Measurements from ENCODE around the gene IL1RAPL2. TPM values are rescaled to one million over a fixed set of nuclear protein-coding genes. Genes with fewer than 3 reads are reported as not detected.

IL1RAPL2 gene
- total and polyA plus RNA-seq, 10 of the 15 experiments (the other 5 are each of a cell fraction or from before 2014, with no cell fraction given): 0.19 TPM; not detected in 9

GRCh38 chrX:104953251-104953650 is 387.3 kb downstream of the IL1RAPL2 start:
- ATAC-seq (no peak), FAIRE-seq (no peak), DNase-seq (ENCODE audit: low read depth, low spot score) (no peak)
- ChIA-PET RAD21 (ENCODE audit: unreplicated experiment) (no interaction called here), CTCF (no interaction called here), POLR2A (no interaction called here), SMC1A (ENCODE audit: uncharacterized antibody, unreplicated experiment) (no interaction called here)
- H3K79me2 ChIP-seq (ENCODE audit: control insufficient read depth, insufficient read depth, low read length): no peaks in the 10 kb centered on the region
- no peaks in the 10 kb centered on the region for H3K27me3 ChIP-seq (replicated peaks in 1 of 2; ENCODE audit: control insufficient read depth in 2 of 2, insufficient read depth in 2 of 2, low read length in 1 of 2)
- no peak overlapping the region for H3K4me3 ChIP-seq
- H2AFZ ChIP-seq (ENCODE audit: control insufficient read depth, low read depth, low read length): no peak overlapping the region
- no peak overlapping the region for H3K27ac ChIP-seq (ENCODE audit: control insufficient read depth, insufficient read depth)
- TF ChIP-seq POU2F2 (IDR thresholded peaks at IDR 0.05; ENCODE audit: borderline replicate concordance, low read depth, low read length): no peak
- TF ChIP-seq RAD21 (IDR thresholded peaks at IDR 0.05; ENCODE audit: insufficient read depth, low read depth, low read length): no peak
- TF ChIP-seq CBX3 (IDR thresholded peaks at IDR 0.05; ENCODE audit: borderline replicate concordance, low read depth): no peak
- TF ChIP-seq ZNF24 (IDR thresholded peaks at IDR 0.05): no peak
- no peak for TF ChIP-seq CHD2 (IDR thresholded peaks at IDR 0.05; ENCODE audit: borderline replicate concordance, low read depth, low read length)
- TF ChIP-seq NFIC (IDR thresholded peaks at IDR 0.05; ENCODE audit: low read depth, low read length): no peak
- H3K9me3 ChIP-seq (replicated peaks; ENCODE audit: control insufficient read depth, insufficient read depth, low read length): no peaks in the 10 kb centered on the region
- H3K4me1 ChIP-seq (ENCODE audit: control insufficient read depth, insufficient read depth, low read length): no peaks in the 10 kb centered on the region
- in situ Hi-C loops (cut with MboI) (no loop called here), intact Hi-C loops (cut with micrococcal nuclease; ENCODE audit: unreplicated experiment) (no loop called here)
- no peak overlapping the region for H3K9ac ChIP-seq (ENCODE audit: control insufficient read depth, insufficient read depth, low read length)
- BruUV-seq (replicated peaks): no TSS peak
- no peaks in the 10 kb centered on the region for H3K36me3 ChIP-seq (ENCODE audit: control insufficient read depth in 2 of 2, insufficient read depth in 2 of 2, low read length in 1 of 2)
- no peaks in the 10 kb centered on the region for H4K20me1 ChIP-seq (ENCODE audit: control insufficient read depth, insufficient read depth)
- no peak overlapping the region for H3K4me2 ChIP-seq (ENCODE audit: control insufficient read depth, insufficient read depth)

- SMC1A ChIA-PET (ENCODE audit: uncharacterized antibody, unreplicated experiment): no interaction called here
- Histone ChIP-seq H3K27me3 (replicated peaks in 1 of 2; ENCODE audit: control insufficient read depth in 2 of 2, insufficient read depth in 2 of 2, low read length in 1 of 2) (no peaks in the 10 kb centered on the region), H3K27ac (ENCODE audit: control insufficient read depth, insufficient read depth) (no peak overlapping the region), H3K4me3 (no peak overlapping the region), H3K79me2 (ENCODE audit: control insufficient read depth, insufficient read depth, low read length) (no peaks in the 10 kb centered on the region), H4K20me1 (ENCODE audit: control insufficient read depth, insufficient read depth) (no peaks in the 10 kb centered on the region), H2AFZ (ENCODE audit: control insufficient read depth, low read depth, low read length) (no peak overlapping the region), H3K36me3 (ENCODE audit: control insufficient read depth in 2 of 2, insufficient read depth in 2 of 2, low read length in 1 of 2) (no peaks in the 10 kb centered on the region), H3K4me1 (ENCODE audit: control insufficient read depth, insufficient read depth, low read length) (no peaks in the 10 kb centered on the region), H3K4me2 (ENCODE audit: control insufficient read depth, insufficient read depth) (no peak overlapping the region), H3K9me3 (replicated peaks; ENCODE audit: control insufficient read depth, insufficient read depth, low read length) (no peaks in the 10 kb centered on the region), H3K9ac (ENCODE audit: control insufficient read depth, insufficient read depth, low read length) (no peak overlapping the region)
- WGBS (ENCODE audit: insufficient coverage, insufficient replicate concordance, low lambda C conversion rate, missing lambda C conversion rate): 0% methylated on average over 1 of the region's 1 CpG
- RAD21 ChIA-PET (ENCODE audit: unreplicated experiment): no interaction called here
- no peak for ATAC-seq
- in situ Hi-C loops (cut with MboI) (no loop called here), intact Hi-C loops (cut with micrococcal nuclease; ENCODE audit: unreplicated experiment) (no loop called here)
- POLR2A ChIA-PET: no interaction called here
- no TSS peak for BruUV-seq (replicated peaks)
- no peak for FAIRE-seq
- CTCF ChIA-PET: no interaction called here
- no peak for DNase-seq (ENCODE audit: low read depth, low spot score)
- TF ChIP-seq GATAD2B (conservative IDR thresholded peaks at IDR 0.05; ENCODE audit: low read depth): no peak
- TF ChIP-seq NFYB (IDR thresholded peaks at IDR 0.05; ENCODE audit: insufficient read depth, low read depth, low read length): no peak
- no peak for TF ChIP-seq NRF1 (conservative IDR thresholded peaks at IDR 0.05; ENCODE audit: low read depth, low read length)
- no peak for TF ChIP-seq ATF2 (IDR thresholded peaks at IDR 0.05; ENCODE audit: low read length)
- no peak for TF ChIP-seq E2F8 (IDR thresholded peaks at IDR 0.05; ENCODE audit: low read depth, partially characterized antibody)
- TF ChIP-seq MEF2B (IDR thresholded peaks at IDR 0.05; ENCODE audit: partially characterized antibody, poor library complexity, severe bottlenecking): no peak
- no peak for TF ChIP-seq RFX5 (IDR thresholded peaks at IDR 0.05; ENCODE audit: low read depth, low read length)
Observed at GRCh38 chrX:104961926-104962325, 395.9 kb downstream of the IL1RAPL2 start.
